CD4-positive, alpha-beta T cell treated with Interleukin-6 for 4 hours (primary cell): ENCODE data around the gene CLCN2.
A peak's percentile ranks its signal among the peaks of the same experiment; 100 is the strongest.

Experiments
- DNase-seq: peaks from one replicate; pipeline ENCODE4 v3.0.0-alpha.2; 2020; ENCODE audit warnings: mixed read lengths

The CLCN2 gene

GRCh38 chr3:184361532-184361931, at the start of gene CLCN2, which contains the start of gene POLR2H:
CLCN2 (minus strand) TSS chr3:184361605; CDS start chr3:184361479, 126 bp downstream.
POLR2H (plus strand) TSS chr3:184361710; CDS start chr3:184363493, 1,783 bp downstream.
- DNase-seq: peak; percentile 49

GRCh38 chr3:184409946-184410500, 48.6 kb upstream of the CLCN2 start:
- DNase-seq: no peak

- no peak for DNase-seq
Measured at GRCh38 chr3:184409331-184409926, 48.0 kb upstream of the CLCN2 start.

DNA sequence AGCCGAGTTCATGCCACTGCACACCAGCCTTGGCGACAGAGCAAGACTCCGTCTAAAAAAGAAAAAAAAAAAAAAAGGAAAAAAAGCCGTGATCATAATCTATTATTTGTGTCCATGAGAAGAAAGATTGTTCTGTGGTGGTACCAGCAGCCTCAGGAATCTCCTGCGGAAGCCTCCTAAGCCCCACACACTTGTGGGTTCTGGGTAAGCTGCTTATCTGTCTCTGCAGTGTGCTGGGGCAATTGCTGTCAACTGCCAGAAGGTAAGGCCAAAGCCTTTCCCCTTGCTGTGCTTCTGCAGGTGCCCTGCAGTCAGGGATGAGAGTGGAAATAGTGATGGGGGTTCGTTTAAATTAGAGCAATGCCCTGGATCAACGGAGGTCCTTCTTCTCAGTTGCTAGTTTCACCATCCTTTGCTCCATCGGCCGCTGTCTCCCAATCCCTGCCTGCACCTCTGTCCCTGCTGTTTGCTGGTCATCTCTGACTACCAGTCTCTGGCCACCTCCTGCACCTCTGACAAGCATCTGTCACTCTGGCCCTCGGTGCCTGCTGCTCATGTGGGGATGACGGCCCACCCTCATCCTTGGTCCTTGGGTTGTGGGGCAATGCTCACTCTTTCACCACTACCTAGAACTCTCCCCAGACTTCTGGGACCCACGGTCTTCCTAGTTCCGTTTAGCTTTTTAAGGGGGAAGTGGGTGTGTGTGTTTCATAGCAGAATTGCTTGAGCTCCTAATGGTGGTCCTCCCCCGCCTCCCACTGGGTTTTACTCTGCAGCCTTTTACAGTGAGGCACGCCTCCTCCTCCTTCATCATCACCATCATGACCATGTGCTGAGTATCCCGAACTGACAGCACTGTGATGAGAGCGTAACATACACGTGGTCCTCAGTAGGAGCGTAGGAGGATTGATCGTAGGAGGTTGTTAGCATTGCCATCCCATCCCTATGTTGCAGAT, 43.9 kb upstream of the CLCN2 start:
- DNase-seq: no peak

- no peak for DNase-seq
Measured at GRCh38 chr3:184399410-184399809, 38.0 kb upstream of the CLCN2 start.

GRCh38 chr3:184395320-184395660, 33.9 kb upstream of the CLCN2 start:
- no peak for DNase-seq

DNA sequence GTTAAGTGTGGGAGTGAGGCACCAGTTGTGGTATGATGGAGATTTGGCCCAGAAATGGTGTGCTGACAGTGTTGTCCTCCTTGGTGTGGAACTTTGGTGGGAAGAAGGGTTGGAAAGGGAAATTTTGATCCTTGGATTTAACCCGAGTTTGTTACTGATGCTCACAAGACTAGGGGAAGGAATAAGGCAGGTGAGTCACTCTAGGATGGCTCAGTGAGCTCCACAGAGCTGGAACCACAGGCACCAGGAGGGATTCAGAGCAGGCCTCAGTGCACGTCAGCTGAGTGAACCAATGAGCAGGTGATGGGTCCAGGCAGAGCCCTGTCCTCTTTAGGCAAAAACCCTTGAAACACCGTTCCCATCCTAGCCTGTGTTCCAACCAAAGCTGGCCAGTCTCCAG, 29.9 kb upstream of the CLCN2 start:
- DNase-seq: no peak

DNA sequence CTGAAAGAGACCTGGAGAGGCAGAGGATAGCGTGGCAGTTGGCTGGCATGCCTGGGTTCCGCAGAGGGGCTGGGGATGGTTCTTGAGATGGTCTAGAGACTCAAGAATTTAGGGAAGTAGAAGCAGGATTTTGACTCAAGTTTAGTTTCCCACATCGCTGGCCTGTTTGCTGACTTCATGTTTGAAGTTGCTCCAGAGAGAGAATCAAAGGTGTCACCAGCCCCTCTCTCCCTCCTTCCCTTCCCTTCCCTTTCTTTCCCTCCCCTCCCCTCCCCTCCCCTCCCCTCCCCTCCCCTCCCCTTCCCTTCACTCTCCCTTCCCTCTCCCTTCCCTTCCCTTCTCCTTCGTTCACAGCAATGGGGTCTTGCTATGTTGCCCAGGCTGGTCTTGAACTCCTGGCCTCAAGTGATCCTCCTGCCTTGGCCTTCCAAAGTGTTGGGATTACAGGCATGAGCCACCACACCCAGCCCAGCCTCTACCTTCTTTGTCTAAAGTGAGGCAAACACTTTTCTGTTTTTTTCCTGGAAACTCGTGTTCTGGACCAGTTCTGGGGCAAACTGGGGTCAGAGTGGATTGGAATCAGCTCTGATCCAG, 28.6 kb upstream of the CLCN2 start:
- DNase-seq: no peak

GRCh38 chr3:184389384-184389783, 28.0 kb upstream of the CLCN2 start:
- DNase-seq: no peak

GRCh38 chr3:184388936-184389230, 27.5 kb upstream of the CLCN2 start:
- no peak for DNase-seq

- DNase-seq: no peak
Measured at GRCh38 chr3:184388164-184388935, 26.9 kb upstream of the CLCN2 start.

- DNase-seq: no peak
Measured at GRCh38 chr3:184387174-184387714, 25.8 kb upstream of the CLCN2 start.

- DNase-seq: no peak
Measured at GRCh38 chr3:184386047-184386806, 24.8 kb upstream of the CLCN2 start.

- no peak for DNase-seq
Measured at GRCh38 chr3:184384856-184385422, 23.5 kb upstream of the CLCN2 start.

- no peak for DNase-seq
Measured at GRCh38 chr3:184384342-184384741, 22.9 kb upstream of the CLCN2 start.

DNA sequence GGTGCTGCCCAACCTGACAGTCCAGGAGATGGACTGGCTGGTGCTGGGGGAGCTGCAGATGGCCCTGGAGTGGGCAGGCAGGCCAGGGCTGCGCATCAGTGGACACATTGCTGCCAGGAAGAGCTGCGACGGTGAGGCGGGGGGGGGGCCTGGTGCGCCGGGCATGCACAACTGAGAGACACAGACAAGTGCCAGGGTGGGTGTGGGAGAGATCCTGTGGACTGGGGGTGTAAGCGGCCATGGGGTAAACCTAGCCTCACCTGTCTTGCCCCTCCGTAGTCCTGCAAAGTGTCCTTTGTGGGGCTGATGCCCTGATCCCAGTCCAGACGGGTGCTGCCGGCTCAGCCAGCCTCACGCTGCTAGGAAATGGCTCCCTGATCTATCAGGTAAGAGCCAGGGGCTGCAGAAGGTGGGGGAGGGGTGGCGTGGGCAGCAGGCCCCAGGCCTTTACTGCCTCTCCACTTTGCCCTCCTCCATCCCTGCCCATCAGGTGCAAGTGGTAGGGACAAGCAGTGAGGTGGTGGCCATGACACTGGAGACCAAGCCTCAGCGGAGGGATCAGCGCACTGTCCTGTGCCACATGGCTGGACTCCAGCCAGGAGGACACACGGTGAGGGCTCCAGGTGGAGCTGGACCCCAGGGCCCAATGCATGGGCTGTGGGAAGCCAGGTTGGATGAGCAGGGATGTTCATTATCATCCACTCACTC, 21.8 kb upstream of the CLCN2 start:
- DNase-seq: no peak

- no peak for DNase-seq
Measured at GRCh38 chr3:184382326-184383032, 21.1 kb upstream of the CLCN2 start.

DNA sequence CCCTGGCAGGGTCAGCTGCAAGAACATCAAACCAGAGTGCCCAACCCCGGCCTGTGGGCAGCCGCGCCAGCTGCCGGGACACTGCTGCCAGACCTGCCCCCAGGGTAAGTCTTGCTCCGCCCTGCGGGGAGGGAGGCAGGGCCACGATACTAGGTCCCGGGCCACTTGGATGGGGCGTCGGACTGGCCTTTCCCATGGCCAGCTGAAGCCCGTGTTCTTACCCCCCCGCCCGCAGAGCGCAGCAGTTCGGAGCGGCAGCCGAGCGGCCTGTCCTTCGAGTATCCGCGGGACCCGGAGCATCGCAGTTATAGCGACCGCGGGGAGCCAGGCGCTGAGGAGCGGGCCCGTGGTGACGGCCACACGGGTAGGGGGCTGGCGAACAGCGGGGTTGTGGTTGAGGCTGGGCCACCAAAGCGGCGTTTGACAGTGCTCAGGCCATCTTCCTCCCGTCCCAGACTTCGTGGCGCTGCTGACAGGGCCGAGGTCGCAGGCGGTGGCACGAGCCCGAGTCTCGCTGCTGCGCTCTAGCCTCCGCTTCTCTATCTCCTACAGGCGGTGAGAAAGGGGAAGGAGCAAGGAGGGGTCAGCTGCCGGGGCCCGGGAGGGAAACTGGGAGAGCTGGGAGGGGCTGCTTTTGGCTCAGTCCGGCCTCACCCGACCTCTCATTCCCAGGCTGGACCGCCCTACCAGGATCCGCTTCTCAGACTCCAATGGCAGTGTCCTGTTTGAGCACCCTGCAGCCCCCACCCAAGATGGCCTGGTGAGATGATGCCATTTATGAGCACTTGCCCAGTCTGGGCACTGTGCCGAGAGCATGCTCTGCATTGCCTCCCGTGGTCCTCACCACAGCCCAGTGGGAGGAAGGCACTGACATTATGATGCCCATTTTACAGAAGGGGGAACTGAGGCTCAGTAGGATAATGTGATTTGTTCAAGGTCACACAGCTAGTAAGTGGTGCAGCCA, 20.1 kb upstream of the CLCN2 start:
- no peak for DNase-seq
